HL-60 (cell line): ENCODE data around the gene EEPD1.

Source experiments
- GABPA ChIP-seq: IDR thresholded peaks from 2 replicates; pipeline ENCODE4 v1.6.1; 2012; ENCODE audit warnings: low read depth
- SPI1 ChIP-seq: IDR thresholded peaks from 2 replicates; pipeline ENCODE4 v1.6.1; 2012; ENCODE audit warnings: low read depth, mild to moderate bottlenecking, borderline replicate concordance
- TF ChIP-seq, protein P1 (sequence below): IDR thresholded peaks from one replicate; pipeline ENCODE4 v1.5.1; 2011; ENCODE audit warnings: low read length, control low read depth, inconsistent platforms; ENCODE audit not compliant: insufficient read depth

GRCh38 chr7:36202398-36202797 is 49.3 kb downstream of the EEPD1 start:
- TF ChIP-seq, protein P1, sequence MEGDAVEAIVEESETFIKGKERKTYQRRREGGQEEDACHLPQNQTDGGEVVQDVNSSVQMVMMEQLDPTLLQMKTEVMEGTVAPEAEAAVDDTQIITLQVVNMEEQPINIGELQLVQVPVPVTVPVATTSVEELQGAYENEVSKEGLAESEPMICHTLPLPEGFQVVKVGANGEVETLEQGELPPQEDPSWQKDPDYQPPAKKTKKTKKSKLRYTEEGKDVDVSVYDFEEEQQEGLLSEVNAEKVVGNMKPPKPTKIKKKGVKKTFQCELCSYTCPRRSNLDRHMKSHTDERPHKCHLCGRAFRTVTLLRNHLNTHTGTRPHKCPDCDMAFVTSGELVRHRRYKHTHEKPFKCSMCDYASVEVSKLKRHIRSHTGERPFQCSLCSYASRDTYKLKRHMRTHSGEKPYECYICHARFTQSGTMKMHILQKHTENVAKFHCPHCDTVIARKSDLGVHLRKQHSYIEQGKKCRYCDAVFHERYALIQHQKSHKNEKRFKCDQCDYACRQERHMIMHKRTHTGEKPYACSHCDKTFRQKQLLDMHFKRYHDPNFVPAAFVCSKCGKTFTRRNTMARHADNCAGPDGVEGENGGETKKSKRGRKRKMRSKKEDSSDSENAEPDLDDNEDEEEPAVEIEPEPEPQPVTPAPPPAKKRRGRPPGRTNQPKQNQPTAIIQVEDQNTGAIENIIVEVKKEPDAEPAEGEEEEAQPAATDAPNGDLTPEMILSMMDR: no peak
- no peak for TF ChIP-seq GABPA
- TF ChIP-seq SPI1: no peak
